HUES6 (cell line): ENCODE results near the gene RAB8B.

Experiments
- H3K27ac ChIP-seq: 2 replicates; pipeline ENCODE4 v1.7.0; 2013; ENCODE audit warnings: low read depth, mild to moderate bottlenecking, low read length, inconsistent platforms
- H3K27me3 ChIP-seq: 2 replicates; pipeline ENCODE4 v1.6.1; 2013; ENCODE audit warnings: low read length; ENCODE audit not compliant: control insufficient read depth, insufficient read depth
- H3K36me3 ChIP-seq: 2 replicates; pipeline ENCODE4 v1.6.1; 2013; ENCODE audit warnings: low read length; ENCODE audit not compliant: control insufficient read depth, insufficient read depth
- H3K4me1 ChIP-seq: 2 replicates; pipeline ENCODE4 v1.6.1; 2013; ENCODE audit warnings: low read length; ENCODE audit not compliant: control insufficient read depth, insufficient read depth
- H3K4me3 ChIP-seq: 2 replicates; pipeline ENCODE4 v1.5.1; 2013; ENCODE audit warnings: low read depth, low read length
- H3K9ac ChIP-seq: one replicate; pipeline ENCODE4 v1.6.1; 2013; ENCODE audit warnings: mild to moderate bottlenecking, low read length
- H3K9me3 ChIP-seq: 2 replicates; pipeline ENCODE4 v1.6.1; 2013; ENCODE audit warnings: low read depth, low read length; ENCODE audit not compliant: control insufficient read depth, insufficient read depth

Gene RAB8B

DNA sequence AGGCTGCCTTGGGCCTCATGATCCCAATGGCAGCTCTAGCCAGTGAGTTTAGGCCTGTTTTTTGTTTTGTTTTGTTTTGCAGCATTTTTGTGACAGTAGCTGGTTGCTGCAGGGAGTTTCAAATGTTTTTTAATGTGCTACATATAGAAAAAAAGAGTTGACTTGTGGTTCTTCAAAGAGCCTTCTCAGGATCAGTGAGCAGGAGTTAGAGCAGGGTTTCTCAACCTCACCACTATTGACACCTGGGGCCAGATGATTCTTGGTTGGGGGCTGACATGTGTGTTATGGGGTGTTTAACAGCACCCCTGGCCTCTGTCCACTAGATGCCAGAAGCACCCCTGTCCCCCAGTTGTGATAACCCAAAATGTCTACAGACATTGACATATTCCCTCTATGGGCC, 105.9 kb downstream of the RAB8B start:
- H3K4me3 ChIP-seq = no peak overlapping the region
- H3K36me3 ChIP-seq = no peaks in the 10 kb centered on the region
- no peak overlapping the region for H3K27ac ChIP-seq
- H3K9ac ChIP-seq = no peak overlapping the region
- no peaks in the 10 kb centered on the region for H3K27me3 ChIP-seq
- H3K4me1 ChIP-seq = peaks cover 5% of the 10 kb centered on the region
- H3K9me3 ChIP-seq = no peaks in the 10 kb centered on the region

DNA sequence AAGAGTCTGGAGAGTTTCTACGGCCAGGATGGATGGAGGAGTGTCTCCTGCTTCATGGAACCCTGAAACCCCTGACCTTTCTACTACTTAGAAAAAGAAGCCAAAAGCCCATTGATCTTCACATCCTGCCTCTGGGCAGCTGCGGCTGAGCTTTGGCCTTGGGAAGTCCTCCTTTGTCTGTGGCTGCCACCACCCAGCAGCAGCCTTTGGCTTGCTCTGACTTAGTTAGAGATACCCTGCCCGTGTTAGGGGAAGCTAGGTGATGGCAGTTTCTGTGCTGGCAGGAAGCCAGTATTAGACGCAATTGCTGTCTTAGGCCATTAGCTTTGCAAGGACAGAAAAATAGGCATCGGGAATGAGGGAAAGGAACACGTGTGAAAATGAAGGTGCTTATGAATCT, 106.8 kb downstream of the RAB8B start:
- no peaks in the 10 kb centered on the region for H3K9me3 ChIP-seq
- H3K27me3 ChIP-seq = no peaks in the 10 kb centered on the region
- peaks cover 5% of the 10 kb centered on the region for H3K4me1 ChIP-seq
- no peak overlapping the region for H3K4me3 ChIP-seq
- H3K27ac ChIP-seq = no peak overlapping the region
- no peaks in the 10 kb centered on the region for H3K36me3 ChIP-seq
- no peak overlapping the region for H3K9ac ChIP-seq

DNA sequence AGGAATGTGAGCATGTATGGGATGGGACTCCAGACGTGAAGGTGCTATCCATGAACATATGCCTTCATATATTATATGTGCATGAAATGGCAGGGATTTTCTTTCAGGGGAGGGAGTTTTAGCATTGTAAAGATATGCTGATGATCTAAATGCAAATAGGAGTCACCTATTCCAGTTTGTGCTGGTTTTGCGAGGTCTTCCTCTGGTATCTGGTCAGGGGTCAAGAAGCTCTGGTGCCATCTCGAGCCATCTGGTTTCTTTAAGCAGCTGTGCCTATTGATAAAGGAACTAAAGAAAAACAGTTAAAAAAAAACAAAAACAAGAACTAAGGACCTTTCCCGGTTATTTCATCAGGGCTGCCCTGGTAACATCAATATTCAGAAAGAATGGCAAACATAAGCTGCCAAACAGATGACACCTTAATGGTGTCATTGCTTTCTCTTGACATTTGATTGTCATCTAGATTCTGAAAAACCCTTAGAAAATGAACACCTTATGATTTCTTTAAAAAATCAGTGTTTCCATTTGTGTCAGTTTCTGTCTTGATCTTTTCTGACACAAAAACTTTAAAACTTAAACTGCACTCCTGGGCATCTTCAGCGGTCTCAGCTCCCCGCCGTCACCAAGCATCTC, 110.7 kb downstream of the RAB8B start:
- Histone ChIP-seq H3K36me3 (0 out of 2 replicates have a peak, but pooled peaks cover 3% of the 10 kb centered on the region), H3K27ac (no peak overlapping the region)

DNA sequence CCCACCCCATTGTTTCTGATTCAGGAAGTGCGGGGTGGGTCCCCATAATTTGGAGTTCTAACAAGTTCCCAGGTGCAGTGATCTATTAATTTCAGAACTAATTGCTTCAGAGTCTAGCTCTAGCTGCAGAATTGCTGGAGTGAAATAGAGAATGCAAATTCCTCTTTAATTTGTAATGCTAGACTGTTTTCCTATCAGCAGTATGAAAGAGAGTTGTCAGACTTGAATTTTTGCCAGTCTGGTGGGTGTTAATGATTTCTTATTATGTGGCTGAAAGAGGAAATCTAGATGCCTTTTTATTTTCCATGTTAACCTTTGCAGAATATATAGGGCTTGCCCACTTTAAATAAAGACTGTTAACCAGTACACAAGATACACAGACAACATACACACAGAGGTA, 111.7 kb downstream of the RAB8B start:
- H3K27ac ChIP-seq = no peak overlapping the region
- H3K4me1 ChIP-seq = peaks cover 5% of the 10 kb centered on the region
- H3K9me3 ChIP-seq = no peaks in the 10 kb centered on the region
- no peak overlapping the region for H3K4me3 ChIP-seq
- H3K27me3 ChIP-seq = no peaks in the 10 kb centered on the region
- H3K36me3 ChIP-seq = peaks cover 7% of the 10 kb centered on the region; the same call in 1 of the 2 replicates
- H3K9ac ChIP-seq = no peak overlapping the region

More for the DNA sequence above, 110.7 kb downstream of the RAB8B start:
- no peaks in the 10 kb centered on the region for H3K27me3 ChIP-seq
- H3K4me1 ChIP-seq = peaks cover 5% of the 10 kb centered on the region
- no peak overlapping the region for H3K4me3 ChIP-seq
- H3K9me3 ChIP-seq = no peaks in the 10 kb centered on the region
- H3K9ac ChIP-seq = no peak overlapping the region

DNA sequence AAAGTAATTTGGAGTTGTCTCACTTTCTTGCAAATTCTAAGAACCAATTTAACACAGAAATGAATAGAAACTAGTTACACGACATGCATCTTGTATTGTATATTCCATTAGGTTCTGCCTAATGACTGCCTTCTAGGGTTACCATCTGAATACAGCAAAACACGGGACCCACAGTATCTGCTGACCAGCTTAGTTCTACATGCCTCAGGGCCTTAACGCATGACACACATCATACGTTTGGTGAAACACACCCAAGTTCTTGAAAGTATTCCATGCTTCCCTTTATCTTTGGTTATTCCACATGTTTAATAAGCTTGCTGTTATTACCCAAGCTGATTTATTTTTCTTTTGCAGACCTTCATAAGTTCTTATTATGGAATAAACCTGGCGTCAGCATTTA, 115.9 kb downstream of the RAB8B start:
- Histone ChIP-seq H3K4me1 (0 out of 2 replicates have a peak, but pooled peaks cover 3% of the 10 kb centered on the region), H3K27me3 (no peaks in the 10 kb centered on the region), H3K9ac (no peak overlapping the region), H3K36me3 (peaks cover 10% of the 10 kb centered on the region; the same call in 1 of the 2 replicates), H3K4me3 (no peak overlapping the region), H3K9me3 (no peaks in the 10 kb centered on the region), H3K27ac (no peak overlapping the region)

DNA sequence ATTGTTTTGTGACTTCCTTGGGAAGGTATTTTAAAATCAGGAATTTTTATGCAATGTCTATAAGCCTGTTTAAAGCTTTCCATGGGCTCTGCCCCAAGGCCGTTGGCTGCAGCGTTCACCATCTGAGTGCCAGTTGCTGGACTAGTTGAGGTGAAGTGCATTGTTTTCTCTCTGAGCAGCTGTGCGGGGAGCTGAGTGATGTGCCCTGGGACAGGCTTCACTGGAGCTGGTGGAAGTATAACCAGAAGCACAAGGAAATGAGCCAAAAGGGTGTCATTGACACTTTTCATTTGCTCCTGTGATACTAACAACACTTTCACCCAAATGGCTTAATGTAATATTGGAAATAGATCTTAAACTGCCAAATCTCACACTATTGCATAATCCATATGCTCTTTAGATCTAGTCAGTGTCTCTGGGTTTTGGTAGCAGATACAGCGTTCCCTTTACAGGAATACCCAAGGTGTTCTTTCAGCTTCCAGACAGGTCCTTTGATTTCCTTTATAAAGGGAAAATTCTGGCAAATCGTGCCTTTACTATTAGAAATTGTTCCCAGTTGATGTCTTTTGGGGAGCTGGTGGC, 117.2 kb downstream of the RAB8B start:
- H3K9ac ChIP-seq = no peak overlapping the region
- H3K4me3 ChIP-seq = no peak overlapping the region
- peaks cover 3% of the 10 kb centered on the region; the same call in 1 of the 2 replicates for H3K4me1 ChIP-seq
- H3K9me3 ChIP-seq = no peaks in the 10 kb centered on the region
- peaks cover 10% of the 10 kb centered on the region; the same call in 1 of the 2 replicates for H3K36me3 ChIP-seq
- no peaks in the 10 kb centered on the region for H3K27me3 ChIP-seq
- H3K27ac ChIP-seq = no peak overlapping the region

DNA sequence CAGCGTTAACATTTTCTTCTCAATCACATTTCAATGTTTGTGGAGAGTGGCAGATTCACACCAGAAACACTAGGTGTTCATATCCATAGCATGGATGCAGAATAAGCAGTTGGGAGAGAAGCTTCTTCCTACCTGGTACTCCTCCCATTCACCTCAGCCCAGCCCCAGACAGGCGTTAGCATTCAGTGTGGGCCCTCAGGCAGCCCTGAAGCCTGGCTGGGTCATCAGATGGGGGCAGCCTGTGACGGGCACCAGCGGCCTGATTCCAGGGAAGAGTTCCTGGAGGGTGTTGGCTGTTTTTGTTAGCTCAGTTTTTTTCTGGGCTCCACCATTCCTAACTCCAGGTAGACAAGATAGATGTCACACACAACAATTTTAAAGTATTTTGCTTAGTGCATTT, 119.1 kb downstream of the RAB8B start:
- peaks cover 6% of the 10 kb centered on the region; the same call in 1 of the 2 replicates for H3K36me3 ChIP-seq
- peaks cover 18% of the 10 kb centered on the region for H3K4me1 ChIP-seq
- no peaks in the 10 kb centered on the region for H3K9me3 ChIP-seq
- H3K27me3 ChIP-seq = no peaks in the 10 kb centered on the region
- no peak overlapping the region for H3K4me3 ChIP-seq
- H3K9ac ChIP-seq = no peak overlapping the region
- no peak overlapping the region for H3K27ac ChIP-seq

DNA sequence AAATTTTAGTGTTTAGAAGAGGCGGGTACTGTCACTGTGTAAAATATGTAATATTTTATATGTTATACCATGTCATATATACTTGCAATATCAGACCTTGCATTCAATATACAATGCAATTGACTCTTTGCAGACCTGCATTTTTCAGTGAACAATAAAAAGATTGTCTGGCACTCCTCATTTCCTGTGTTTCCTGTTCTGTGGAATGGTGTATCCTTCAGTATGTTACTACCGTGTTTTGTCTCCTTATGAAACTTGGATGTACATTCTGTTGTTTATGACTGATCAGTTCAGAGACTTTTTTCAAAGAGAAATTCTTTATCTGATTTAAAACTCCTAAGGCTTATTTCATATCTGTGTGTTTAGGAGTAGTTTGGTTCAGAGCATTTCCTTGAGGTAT, 119.5 kb downstream of the RAB8B start:
- Histone ChIP-seq H3K4me1 (peaks cover 22% of the 10 kb centered on the region), H3K36me3 (peaks cover 6% of the 10 kb centered on the region; the same call in 1 of the 2 replicates), H3K27ac (no peak overlapping the region), H3K27me3 (no peaks in the 10 kb centered on the region), H3K9ac (no peak overlapping the region), H3K9me3 (no peaks in the 10 kb centered on the region), H3K4me3 (no peak overlapping the region)

DNA sequence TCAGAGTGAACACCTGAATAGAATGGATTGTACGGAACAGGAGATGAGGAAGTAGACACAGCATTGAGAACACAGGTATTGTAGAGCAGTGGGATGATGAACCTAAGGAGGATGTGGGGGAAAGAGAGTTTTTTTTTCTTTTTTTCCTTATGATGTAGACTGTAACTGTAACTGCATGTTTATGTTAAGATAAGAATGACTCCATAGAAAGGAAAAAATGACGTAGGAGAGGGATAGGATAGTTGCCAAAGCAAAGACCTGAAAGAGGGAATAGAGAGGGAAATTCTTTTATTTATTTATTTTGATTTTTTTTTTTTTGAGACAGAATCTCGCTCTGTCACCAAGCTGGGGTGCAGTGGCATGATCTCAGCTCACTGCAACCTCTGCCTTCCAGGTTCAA, 121.2 kb downstream of the RAB8B start:
- H3K27me3 ChIP-seq = no peaks in the 10 kb centered on the region
- peaks cover 6% of the 10 kb centered on the region; the same call in 1 of the 2 replicates for H3K36me3 ChIP-seq
- H3K9ac ChIP-seq = no peak overlapping the region
- no peak overlapping the region for H3K4me3 ChIP-seq
- no peaks in the 10 kb centered on the region for H3K9me3 ChIP-seq
- H3K4me1 ChIP-seq = peaks cover 34% of the 10 kb centered on the region
- no peak overlapping the region for H3K27ac ChIP-seq

DNA sequence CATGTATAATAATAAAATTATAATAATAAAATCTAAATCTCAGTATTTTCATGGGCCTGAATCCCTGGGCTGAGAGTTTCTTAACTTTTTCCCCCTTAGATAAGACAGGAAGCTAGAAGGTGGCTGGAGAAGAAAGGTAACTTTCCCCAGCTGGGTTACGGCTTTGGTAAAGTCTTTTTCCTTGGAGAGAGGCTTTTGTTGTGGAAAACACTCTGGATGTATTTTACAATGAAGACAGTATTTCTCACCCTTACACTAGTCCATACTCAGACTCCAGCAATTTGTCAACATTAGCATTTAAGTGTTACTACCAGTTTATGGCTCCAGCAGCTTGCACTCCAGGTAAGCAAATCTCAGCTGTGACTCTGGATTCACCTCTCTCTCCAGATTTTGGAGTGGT, 122.9 kb downstream of the RAB8B start:
- no peak overlapping the region; the same call in 1 of the 2 replicates for H3K27ac ChIP-seq
- H3K36me3 ChIP-seq = no peaks in the 10 kb centered on the region
- H3K27me3 ChIP-seq = no peaks in the 10 kb centered on the region
- H3K4me3 ChIP-seq = no peak overlapping the region
- no peaks in the 10 kb centered on the region for H3K9me3 ChIP-seq
- no peak overlapping the region for H3K9ac ChIP-seq
- peaks cover 43% of the 10 kb centered on the region for H3K4me1 ChIP-seq

DNA sequence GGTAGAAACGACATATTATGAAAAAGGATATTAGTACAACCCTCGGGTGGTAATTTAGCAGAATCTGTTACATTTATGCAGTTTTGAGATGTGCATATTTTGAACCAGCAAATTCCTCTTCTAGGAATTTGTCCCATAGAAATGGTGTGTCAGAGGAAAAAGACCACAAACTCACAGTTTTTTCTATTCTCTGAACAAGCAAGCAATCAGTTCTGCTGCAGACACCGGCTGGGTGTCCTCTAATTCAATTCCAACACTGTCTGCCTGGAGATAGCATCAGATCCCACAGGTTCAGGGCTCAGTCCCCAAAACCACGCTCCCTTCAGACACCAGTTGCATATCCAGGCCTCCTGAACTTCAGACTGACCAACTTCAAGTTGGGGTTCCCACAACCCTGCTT, 124.4 kb downstream of the RAB8B start:
- Histone ChIP-seq H3K27me3 (no peaks in the 10 kb centered on the region), H3K4me1 (peaks cover 40% of the 10 kb centered on the region), H3K27ac (no peak overlapping the region), H3K4me3 (no peak overlapping the region), H3K36me3 (no peaks in the 10 kb centered on the region), H3K9ac (no peak overlapping the region), H3K9me3 (no peaks in the 10 kb centered on the region)
